ENCODE measurements around the gene CIROP. TPM values are rescaled to one million over a fixed set of nuclear protein-coding genes. Genes with fewer than 3 reads are reported as not detected.
"Not testable (repeated sequence)": the region's sequence is repeated elsewhere in the genome, so short reads cannot be mapped to it uniquely, and the experiment has no call there.

Gene CIROP
- total RNA-seq, 1 donor from 2014 or later: not detected

DNA sequence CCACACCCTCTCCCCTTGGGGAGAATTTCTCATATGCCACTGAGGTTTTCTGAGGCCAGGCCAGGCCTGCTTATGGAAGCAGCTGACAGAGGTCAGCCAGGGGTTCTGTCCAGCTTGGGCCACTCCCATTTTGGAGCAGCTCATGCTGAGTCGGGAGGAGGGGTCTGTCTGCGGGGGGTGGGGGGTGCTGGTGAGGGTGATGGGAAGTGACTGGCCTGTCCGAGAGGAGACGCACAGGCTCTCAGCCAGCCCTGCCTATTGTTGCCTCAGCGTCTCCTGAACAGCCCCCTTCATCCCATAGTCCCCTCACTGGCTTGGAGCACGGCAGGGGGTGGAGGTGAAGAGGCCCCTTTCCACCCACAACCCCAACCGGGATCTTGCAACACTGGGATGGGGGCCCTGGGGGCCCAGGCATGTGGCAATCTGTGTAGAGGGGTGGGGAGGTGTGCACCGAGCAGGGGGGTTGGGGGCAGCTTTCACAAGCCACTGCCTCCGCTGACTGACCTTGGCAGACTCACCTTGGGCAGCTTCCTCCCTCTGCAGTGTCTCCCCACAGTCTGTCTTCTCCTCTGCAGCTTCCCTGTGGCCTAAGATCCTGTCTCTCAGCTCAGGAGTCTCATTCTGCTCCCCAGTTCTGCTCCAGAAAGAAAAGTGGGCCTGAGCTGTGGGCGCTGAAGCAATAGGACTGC is 8.8 kb upstream of the CIROP start:
- no peak for DNase-seq (ENCODE audit: low spot score, unreplicated experiment)
- Mint-ChIP-seq H3K4me1 (ENCODE audit: low read depth) (peaks cover 1% of the 10 kb centered on the region), H3K27ac (no peak overlapping the region), H3K36me3 (ENCODE audit: insufficient read depth) (no peaks in the 10 kb centered on the region), H3K27me3 (peaks cover 19% of the 10 kb centered on the region), H3K9me3 (ENCODE audit: low read depth) (no peaks in the 10 kb centered on the region), H3K4me3 (ENCODE audit: low read depth) (no peak overlapping the region)
- TF ChIP-seq, protein P1, sequence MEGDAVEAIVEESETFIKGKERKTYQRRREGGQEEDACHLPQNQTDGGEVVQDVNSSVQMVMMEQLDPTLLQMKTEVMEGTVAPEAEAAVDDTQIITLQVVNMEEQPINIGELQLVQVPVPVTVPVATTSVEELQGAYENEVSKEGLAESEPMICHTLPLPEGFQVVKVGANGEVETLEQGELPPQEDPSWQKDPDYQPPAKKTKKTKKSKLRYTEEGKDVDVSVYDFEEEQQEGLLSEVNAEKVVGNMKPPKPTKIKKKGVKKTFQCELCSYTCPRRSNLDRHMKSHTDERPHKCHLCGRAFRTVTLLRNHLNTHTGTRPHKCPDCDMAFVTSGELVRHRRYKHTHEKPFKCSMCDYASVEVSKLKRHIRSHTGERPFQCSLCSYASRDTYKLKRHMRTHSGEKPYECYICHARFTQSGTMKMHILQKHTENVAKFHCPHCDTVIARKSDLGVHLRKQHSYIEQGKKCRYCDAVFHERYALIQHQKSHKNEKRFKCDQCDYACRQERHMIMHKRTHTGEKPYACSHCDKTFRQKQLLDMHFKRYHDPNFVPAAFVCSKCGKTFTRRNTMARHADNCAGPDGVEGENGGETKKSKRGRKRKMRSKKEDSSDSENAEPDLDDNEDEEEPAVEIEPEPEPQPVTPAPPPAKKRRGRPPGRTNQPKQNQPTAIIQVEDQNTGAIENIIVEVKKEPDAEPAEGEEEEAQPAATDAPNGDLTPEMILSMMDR (IDR thresholded peaks at IDR 0.05; ENCODE audit: unreplicated experiment): no peak

DNA sequence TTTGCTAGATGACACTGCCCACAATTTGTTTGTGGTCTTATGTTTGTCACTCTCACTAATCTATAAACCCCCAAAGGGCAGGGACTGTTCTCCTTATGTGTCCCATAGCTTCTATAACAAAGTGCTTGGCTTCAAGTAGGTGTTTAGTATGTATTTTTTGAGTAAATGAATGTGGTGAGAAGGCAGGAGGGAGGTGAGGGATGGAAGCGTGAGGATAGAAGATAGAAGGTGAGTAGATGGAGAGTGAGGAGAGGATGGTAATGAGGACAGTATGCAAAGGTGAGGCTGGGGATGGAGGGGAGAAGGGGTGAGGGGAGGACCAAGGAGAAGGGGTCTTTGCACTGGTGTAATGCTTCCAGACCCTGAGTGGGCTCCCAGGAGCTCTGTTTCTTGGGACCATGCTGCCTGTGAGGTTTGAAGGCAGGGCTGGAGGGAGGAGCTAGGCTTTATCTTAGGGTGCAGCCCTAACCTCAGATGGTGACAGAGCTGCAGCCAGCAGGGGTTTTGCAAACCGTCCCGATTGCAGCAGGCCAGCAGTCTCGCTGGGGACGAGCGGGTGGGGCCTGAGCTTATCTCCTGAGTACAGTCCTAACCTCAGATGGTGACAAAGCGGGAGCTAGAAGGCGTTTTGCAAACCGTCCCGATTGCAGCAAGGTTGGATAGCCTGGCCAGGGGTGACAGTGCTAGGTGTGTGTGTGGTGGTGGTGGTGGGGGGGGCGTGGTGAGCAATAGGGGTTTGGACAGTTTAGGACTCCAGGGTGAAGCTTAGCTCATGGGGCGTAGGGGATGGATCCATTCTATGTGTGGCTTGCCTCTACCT is 7.8 kb upstream of the CIROP start:
- H3K4me3 Mint-ChIP-seq (ENCODE audit: low read depth): no peak overlapping the region
- DNase-seq (ENCODE audit: low spot score, unreplicated experiment): no peak
- TF ChIP-seq, protein P1 (IDR thresholded peaks at IDR 0.05; ENCODE audit: unreplicated experiment): no peak
- no peaks in the 10 kb centered on the region for H3K36me3 Mint-ChIP-seq (ENCODE audit: insufficient read depth)
- no peaks in the 10 kb centered on the region for H3K9me3 Mint-ChIP-seq (ENCODE audit: low read depth)
- H3K27ac Mint-ChIP-seq: no peak overlapping the region
- H3K27me3 Mint-ChIP-seq: peaks cover 19% of the 10 kb centered on the region
- peaks cover 1% of the 10 kb centered on the region for H3K4me1 Mint-ChIP-seq (ENCODE audit: low read depth)

DNA sequence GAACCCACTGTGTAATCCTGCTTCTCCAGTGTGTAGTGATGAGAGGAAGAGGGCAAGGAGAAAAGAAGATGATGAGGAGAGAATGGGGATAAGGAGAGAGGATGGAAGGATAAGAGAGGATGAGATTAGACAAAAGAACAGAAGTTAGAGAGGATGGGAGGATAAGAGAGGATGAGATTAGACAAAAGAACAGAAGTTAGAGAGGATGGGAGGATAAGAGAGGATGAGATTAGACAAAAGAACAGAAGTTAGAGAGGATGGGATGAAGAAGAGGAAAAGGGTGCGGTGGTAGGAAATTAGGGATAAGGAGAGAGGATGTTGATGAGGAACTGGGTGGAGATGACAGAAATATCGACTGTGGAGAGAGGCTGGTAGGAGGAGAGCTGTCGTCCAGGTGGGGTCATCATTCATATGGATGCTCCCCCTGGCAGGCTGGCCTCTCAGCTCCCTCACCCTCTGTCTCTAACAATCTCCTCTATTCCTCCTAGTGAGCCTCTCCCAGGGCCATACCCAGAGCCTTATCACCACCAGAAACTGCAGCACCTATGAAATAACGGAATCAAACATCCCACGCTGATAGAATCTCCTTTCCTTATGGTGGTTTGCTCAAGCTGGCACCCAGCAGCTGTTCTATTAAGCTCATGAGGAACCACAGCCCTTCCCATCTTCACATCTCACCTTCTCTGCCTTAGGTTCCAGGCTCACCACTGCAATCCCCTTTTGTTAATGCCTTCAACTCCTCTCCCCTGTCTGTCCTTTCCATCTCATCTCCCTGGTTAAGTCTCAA is 6.0 kb upstream of the CIROP start:
- Mint-ChIP-seq H3K4me3 (ENCODE audit: low read depth) (no peak overlapping the region), H3K27ac (no peak overlapping the region), H3K9me3 (ENCODE audit: low read depth) (no peaks in the 10 kb centered on the region), H3K36me3 (ENCODE audit: insufficient read depth) (no peaks in the 10 kb centered on the region), H3K4me1 (ENCODE audit: low read depth) (peaks cover 4% of the 10 kb centered on the region), H3K27me3 (peaks cover 9% of the 10 kb centered on the region)
- TF ChIP-seq, protein P1 (IDR thresholded peaks at IDR 0.05; ENCODE audit: unreplicated experiment): no peak
- DNase-seq (ENCODE audit: low spot score, unreplicated experiment): no peak

DNA sequence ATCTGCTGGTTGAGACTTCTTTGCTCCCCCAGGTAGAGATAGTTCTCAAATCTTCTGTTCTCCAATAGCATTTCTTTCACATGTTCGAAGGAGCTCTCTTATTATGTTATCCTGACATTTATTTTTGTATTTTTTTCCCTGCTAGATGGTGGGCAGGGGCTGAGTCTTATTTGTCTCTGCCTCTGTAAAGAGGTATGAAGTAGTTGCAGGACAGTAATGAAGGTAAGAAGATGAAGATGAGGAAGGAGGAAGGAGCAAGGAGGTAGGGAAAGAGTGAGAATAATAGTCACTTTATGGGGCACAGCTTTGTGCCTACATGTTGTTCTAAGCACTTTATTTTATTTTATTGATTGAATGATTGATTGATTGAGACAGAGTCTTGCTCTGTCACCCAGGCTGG is 5.0 kb upstream of the CIROP start:
- H3K27ac Mint-ChIP-seq: no peak overlapping the region
- no peaks in the 10 kb centered on the region for H3K9me3 Mint-ChIP-seq (ENCODE audit: low read depth)
- TF ChIP-seq, protein P1 (IDR thresholded peaks at IDR 0.05; ENCODE audit: unreplicated experiment): no peak
- no peak overlapping the region for H3K4me3 Mint-ChIP-seq (ENCODE audit: low read depth)
- peaks cover 5% of the 10 kb centered on the region for H3K4me1 Mint-ChIP-seq (ENCODE audit: low read depth)
- H3K36me3 Mint-ChIP-seq (ENCODE audit: insufficient read depth): no peaks in the 10 kb centered on the region
- H3K27me3 Mint-ChIP-seq: peaks cover 10% of the 10 kb centered on the region
- DNase-seq (ENCODE audit: low spot score, unreplicated experiment): no peak

DNA sequence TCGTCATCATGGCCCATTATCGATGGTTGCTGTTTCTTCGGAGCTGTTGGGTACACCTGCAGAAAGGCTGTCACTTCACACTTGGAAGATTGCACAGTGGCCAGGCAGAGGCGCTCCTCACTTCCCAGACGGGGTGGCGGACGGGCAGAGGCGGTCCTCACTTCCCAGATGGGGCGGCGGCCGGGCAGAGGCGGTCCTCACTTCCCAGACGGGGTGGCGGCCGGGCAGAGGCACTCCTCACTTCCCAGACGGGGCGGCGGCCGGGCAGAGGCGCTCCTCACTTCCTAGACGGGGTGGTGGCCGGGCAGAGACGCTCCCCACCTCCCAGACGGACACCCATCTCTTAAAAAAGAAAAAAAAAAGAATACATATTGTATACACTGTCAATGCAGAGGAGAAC is 3.4 kb upstream of the CIROP start:
- not testable (repeated sequence) for H3K27ac Mint-ChIP-seq; H3K36me3 Mint-ChIP-seq (ENCODE audit: insufficient read depth); H3K4me3 Mint-ChIP-seq (ENCODE audit: low read depth); DNase-seq (ENCODE audit: low spot score, unreplicated experiment); H3K9me3 Mint-ChIP-seq (ENCODE audit: low read depth)
- Mint-ChIP-seq H3K27me3 (peaks cover 14% of the 10 kb centered on the region), H3K4me1 (ENCODE audit: low read depth) (peaks cover 12% of the 10 kb centered on the region)

DNA sequence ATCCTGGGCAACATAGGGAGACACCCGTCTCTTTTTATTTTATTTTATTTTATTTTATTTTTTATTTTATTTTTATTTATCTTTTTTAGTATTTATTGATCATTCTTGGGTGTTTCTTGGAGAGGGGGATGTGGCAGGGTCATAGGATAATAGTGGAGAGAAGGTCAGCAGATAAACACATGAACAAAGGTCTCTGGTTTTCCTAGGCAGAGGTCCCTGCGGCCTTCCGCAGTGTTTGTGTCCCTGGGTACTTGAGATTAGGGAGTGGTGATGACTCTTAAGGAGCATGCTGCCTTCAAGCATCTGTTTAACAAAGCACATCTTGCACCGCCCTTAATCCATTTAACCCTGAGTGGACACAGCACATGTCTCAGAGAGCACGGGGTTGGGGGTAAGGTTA is 2.8 kb upstream of the CIROP start:
- Mint-ChIP-seq H3K4me1 (ENCODE audit: low read depth) (peaks cover 12% of the 10 kb centered on the region), H3K27me3 (peaks cover 14% of the 10 kb centered on the region)
- not testable (repeated sequence) for H3K4me3 Mint-ChIP-seq (ENCODE audit: low read depth); H3K27ac Mint-ChIP-seq; H3K36me3 Mint-ChIP-seq (ENCODE audit: insufficient read depth); DNase-seq (ENCODE audit: low spot score, unreplicated experiment); H3K9me3 Mint-ChIP-seq (ENCODE audit: low read depth)

Measured in progenitor cell of endocrine pancreas (in vitro differentiated cells).